NCI-H187 treated with DMSO at 0.1 percent for 48 hours (cell line): ENCODE results near the gene CD79A.
A peak's percentile ranks its signal among the peaks of the same experiment; 100 is the strongest.

Experiments
- DNase-seq: peaks from one replicate; lab custom pipeline; 2025; lab: John Stamatoyannopoulos, UW

The CD79A gene

GRCh38 chr19:41883821-41884733 is 7.0 kb downstream of the CD79A start:
- DNase-seq, result peak; percentile 84

DNA sequence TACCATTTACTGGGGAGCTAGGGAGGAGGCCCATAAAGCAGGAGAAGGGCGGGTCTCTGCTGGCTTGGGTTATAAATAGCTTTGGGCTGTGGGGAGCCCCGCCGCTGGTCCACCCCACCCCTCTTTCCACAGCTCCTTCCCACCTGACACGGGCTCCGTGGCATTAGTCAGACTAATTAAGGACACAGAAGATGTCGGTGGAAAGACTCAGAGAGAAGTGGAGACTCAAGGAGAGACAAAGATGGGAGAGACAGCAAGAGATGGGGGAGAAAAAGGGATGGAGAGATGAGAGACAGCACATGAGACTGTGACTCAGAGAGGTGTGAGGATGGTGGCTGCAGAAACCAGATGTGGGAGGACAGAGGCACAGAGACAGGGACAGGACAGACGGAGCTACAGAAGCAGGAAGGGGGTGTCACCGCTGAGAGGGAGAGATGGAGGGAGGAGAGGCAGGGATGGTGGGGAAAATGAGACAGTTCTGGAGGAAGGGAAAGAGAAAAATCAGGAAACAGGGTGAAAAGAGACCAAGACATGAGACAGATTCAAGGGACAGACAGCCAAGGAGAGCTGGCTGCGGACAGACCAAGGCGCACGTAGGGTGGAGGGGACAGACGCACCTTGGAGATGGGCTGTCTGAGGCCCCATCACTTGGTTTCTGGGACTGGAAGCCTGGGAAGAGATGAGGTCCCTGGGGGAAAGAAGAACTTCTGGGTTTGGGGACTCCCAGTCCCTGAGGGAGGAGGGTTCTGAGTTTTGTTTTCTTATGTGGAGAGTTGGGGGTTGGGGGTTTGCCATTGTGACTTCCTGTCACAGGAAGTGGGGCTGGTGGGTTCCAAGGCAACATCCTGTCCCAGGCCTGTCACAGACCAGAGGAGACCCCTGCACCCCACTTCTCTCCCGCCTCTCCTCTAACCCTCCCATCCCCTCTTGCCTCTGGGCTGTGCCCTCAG is 10.0 kb downstream of the CD79A start:
- DNase-seq, result no peak

DNA sequence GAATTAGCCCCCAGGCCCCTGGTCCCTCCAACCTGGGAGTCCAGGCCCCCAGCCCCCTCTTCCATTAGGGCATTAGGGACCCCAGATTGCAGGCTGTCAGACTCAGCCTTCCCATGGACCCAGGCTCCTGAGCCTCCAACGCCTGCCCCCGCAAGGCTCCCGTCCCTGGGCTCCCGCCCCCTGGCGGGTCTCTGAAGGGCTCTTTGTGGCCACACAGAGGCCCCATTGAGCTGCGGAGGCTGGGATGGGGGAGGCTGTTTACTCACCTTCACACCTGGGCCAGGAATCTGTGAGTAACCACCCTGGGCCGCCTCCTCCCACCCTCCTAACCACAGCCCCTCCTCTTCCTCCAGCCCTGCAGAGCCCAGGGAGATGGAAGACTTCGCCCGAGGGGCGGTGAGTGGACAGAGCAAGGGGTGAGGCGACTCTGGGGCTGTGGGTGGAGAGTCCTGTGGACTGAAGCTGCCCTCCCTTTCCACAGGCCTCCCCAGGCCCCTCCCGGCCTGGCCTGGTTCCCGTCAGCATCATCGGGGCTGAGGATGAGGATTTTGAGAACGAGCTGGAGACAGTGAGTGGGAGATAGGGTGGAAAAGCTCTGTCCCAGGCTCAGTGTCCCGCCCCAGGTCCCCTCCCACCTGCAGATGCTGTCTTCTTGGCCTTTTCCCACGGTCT is 10.8 kb downstream of the CD79A start:
- DNase-seq, result peak; percentile 10

DNA sequence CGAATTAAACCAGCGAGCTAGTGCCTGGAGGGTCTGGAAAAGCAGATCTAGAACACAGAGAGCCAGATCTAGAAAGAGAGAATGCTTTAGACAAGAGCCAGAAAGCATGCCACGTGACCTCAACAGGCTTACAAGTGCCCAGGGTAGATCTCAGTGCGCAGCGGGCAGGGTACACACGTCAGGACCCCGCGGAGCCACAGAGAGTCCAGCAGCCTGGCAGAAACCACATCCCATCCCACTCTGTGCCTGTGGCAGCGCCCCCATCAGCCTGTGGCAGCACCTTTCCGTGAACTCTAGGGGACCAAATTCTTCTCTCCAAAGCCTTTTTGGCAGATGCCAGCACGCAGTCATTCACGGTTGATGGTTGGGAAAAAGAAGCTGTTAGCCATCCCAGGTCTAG is 11.8 kb downstream of the CD79A start:
- no peak for DNase-seq

DNA sequence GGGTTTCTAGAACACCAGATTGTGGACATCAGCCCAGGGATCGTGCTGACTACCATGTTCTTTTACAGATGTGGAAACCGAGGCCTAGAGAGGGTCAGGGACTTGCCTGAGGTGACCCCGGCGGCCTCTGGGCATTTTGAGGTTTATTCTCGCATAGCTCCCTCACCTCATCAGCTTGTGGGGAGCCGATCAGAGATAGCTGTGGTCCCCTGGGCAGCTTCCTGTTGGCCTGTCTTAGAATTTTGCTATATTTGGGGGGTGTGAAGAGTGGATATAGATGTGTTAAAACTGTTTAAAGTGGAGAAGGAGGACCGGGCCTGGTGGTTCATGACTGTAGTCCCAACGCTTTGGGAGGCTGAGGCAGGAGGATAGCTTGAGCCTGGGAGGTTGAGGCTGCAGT is 12.8 kb downstream of the CD79A start:
- no peak for DNase-seq

GRCh38 chr19:41890936-41891335 is 13.9 kb downstream of the CD79A start:
- no peak for DNase-seq

DNA sequence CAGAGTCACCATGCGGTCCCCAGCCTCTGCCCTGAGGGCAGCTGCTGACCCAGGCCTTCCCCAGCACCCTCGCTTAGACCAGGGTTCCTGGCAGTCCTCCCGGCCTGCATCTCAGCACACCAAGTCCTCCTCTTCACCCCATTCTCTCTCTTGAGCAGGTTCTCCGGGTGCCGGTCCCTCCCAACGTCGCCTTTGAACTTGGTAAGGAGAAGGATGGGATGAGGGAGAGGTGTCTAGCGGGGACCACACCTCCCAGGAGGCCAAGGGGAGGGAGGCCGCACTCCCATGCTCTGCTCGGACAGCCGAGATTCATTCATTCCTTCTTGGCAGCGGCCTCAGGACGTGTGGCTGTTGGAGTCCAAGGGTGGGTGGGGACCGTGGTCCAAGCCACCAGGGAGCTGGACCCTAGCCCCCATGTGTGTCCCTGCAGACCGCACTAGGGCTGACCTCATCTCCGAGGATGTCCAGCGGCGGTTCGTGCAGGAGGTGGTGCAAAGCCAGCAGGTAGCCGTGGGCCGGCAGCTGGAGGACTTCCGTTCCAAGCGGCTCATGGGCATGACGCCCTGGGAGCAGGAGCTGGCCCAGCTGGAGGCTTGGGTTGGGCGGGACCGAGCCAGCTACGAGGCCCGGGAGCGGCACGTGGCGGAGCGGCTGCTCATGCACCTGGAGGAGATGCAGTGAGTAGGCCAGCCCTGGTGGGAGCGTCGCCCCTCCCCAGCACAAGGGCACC is 15.3 kb downstream of the CD79A start:
- DNase-seq, result no peak

DNA sequence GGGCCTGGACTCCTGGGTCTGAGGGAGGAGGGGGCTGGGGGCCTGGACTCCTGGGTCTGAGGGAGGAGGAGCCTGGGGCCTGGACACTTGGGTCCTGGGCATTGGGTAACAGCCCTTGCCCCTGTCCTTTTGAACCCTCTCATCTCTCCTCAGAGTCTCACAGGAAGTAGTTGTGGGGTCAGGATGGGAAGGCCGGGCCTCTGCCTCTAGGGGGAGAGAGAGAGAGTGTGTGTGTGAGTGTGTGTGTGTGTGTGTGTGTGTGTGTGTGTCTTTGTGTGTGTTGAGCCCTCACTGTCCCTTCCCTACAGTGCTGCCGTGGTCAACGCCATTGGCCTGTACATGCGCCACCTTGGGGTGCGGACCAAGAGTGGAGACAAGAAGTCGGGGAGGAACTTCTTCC is 16.8 kb downstream of the CD79A start:
- no peak for DNase-seq

DNA sequence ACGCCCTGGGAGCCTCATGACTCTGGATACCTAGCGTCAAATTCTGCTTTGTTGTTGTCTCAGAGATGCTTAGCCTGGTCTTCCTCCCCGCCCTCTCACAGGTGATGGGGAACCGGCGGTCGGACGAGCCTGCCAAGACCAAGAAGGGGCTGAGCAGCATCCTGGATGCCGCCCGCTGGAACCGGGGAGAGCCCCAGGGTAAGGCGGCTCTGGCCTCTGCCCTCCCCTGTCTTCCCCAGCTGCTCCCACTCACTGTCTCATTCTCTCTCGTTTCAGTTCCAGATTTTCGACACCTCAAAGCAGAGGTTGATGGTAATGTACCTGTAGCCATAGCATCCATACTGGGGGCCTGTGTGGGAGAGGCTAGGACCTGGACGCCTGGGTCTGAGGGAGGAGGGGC is 17.3 kb downstream of the CD79A start:
- no peak for DNase-seq

GRCh38 chr19:41895745-41896580 is 18.9 kb downstream of the CD79A start:
- no peak for DNase-seq

DNA sequence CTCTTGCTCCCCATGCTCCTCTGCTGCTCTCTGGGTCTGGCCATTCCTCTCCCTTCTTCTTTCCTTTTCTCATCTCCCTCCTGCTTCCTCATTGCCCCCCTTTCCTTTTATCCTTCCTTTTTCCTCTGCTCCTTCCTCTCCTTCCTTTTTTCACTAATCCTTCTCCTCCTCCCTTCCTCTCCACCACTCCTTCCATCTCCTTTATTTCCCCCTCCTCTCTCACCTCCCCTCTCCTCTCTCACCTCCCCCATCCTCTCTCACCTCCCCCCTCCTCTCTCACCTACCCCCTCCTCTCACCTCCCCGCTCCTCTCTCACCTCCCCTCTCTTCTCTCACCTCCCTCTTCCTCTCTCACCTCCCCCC is 19.5 kb downstream of the CD79A start:
- no peak for DNase-seq

GRCh38 chr19:41897181-41897580 is 20.1 kb downstream of the CD79A start:
- DNase-seq, result no peak

- DNase-seq, result no peak
These were observed 20.7 kb downstream of the CD79A start for GRCh38 chr19:41897820-41898219.

DNA sequence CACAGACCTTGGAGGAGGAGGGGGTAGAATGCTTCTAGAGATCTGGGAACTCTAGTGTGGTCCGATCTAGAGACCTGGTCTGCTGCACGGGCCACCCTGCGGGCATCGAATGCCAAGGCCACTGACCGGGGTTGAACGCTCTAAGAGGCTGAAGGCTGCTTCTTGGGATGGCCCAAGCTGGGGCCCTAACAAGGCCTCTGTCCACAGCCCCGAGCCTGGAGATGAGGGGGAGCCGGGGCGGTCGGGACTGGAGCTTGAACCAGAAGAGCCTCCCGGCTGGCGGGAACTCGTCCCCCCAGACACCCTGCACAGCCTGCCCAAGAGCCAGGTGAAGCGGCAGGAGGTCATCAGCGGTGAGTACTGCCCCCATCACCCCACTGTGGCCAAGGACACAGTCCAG is 21.2 kb downstream of the CD79A start:
- no peak for DNase-seq

GRCh38 chr19:41901707-41902360 is 24.8 kb downstream of the CD79A start:
- DNase-seq, result no peak

- DNase-seq, result no peak
These were observed 25.5 kb downstream of the CD79A start for GRCh38 chr19:41902594-41902993.

- no peak for DNase-seq
These were observed 26.3 kb downstream of the CD79A start for GRCh38 chr19:41903193-41903953.

GRCh38 chr19:41904118-41904870 is 27.2 kb downstream of the CD79A start:
- DNase-seq, result peak; percentile 97
